Measurements from ENCODE around the gene PXDC1.
A peak's percentile ranks its signal among the peaks of the same experiment; 100 is the strongest.
"Not testable (repeated sequence)": the region's sequence is repeated elsewhere in the genome, so short reads cannot be mapped to it uniquely, and the experiment has no call there.

The PXDC1 gene

GRCh38 chr6:3762359-3762758 lies 10.8 kb upstream of the PXDC1 start:
- DNase-seq (ENCODE audit: low read depth): no peak

- no peak for DNase-seq (ENCODE audit: low read depth)
These were observed 10.4 kb upstream of the PXDC1 start for GRCh38 chr6:3761989-3762270.

- no peak for DNase-seq (ENCODE audit: low read depth)
These were observed 8.2 kb upstream of the PXDC1 start for GRCh38 chr6:3759646-3760232.

GRCh38 chr6:3758842-3759144 lies 7.3 kb upstream of the PXDC1 start:
- DNase-seq (ENCODE audit: low read depth): no peak

GRCh38 chr6:3757998-3758841 lies 6.7 kb upstream of the PXDC1 start:
- DNase-seq (ENCODE audit: low read depth): not testable (repeated sequence)

DNA sequence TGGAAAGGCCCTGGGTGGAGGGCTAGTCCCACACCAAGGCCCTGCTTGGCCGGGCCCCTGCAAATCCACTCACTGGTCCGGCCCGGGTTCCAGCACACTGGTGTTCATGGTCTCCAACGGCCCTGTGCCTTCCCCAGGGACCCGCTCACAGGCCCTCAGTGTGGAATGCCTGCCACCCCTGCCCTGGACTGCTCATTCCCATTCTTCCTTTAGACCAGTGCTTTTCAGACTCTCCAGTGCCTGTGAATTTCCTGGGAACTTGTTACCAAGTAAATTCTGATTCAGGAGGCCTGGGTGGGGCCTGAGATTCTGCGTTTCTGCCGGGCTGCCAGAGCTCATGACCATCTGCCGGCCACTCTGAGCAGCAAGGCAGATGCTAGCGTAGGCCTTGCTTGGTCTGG lies 5.7 kb upstream of the PXDC1 start:
- DNase-seq (ENCODE audit: low read depth): no peak

DNA sequence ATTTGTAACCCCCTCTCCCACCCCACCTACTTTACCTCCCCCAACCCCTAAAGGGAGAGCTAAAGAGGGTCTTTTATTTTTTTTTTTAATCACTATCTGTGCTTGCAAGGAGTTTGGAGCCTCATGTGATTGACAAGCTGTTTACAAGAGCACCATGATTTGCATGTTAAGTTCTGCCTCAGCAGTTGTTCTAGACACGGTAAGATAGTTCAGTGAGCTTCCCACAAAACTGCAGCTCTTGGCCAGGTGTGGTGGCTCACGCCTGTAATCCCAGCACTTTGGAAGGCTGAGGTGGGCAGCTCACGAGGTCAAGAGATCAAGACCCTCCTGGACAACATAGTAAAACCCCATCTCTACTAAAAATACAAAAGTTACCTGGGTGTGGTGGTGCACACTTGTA lies 5.0 kb upstream of the PXDC1 start:
- no peak for DNase-seq (ENCODE audit: low read depth)

DNA sequence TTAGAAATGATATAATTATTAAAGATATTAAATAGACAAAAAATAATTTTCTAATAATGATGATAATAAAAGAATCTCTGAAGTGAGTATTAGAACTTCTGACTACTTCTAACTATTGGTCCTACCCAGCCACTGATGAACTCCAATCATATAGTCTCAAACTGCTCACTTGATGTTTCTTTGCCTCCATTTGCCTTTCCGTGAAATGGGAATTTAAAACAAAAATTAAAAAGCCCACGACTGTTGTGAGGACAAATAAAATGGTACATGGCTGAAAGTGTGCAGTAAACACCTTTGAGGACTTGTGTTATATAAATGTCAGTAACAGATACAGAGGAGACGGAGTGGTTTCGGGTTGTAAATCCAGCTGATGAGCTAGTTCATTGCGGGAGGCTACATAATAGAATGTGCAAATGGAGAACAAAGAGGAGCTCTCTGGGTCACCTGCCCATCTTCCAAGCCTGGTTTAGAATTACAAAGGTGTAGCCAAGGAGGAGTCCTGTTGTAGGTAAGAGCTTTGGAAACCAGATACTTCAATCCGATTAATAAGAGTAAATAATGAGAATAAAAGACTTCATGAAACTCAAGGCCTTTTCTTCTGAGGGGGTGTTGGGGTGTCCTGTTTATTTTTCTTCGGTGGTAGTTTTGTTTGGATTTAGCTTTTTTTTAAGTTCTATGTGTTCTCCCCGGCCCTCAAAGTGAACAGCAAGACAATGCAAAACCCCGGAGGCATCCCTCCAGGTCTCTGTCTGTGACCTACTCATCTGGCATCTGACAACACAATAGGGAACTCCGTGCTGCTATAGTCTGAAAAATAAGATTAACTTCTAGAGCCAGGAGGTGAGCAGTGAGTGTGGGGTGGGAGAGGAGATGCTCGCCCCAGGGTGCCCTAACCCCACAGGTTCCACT lies 4.4 kb upstream of the PXDC1 start:
- no peak for DNase-seq (ENCODE audit: low read depth)

DNA sequence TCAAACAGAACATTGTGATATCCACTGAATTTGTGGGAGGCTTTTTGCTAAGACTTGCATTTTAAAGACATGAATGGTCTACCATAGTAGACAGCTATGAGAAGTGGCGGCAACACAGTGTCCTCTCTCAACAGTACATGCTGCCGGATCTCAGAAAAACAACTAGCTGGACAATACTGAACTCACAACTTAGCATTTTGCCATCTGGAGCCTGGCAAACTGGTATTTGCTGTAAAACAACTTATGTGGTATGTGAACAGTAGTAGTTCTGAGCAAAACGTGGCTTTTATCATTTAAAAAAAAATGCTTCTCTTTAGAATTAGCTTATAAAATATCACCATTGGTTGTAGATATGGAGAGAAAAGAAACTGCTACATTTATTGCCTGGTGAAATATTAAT lies 3.3 kb upstream of the PXDC1 start:
- DNase-seq (ENCODE audit: low read depth): no peak

DNA sequence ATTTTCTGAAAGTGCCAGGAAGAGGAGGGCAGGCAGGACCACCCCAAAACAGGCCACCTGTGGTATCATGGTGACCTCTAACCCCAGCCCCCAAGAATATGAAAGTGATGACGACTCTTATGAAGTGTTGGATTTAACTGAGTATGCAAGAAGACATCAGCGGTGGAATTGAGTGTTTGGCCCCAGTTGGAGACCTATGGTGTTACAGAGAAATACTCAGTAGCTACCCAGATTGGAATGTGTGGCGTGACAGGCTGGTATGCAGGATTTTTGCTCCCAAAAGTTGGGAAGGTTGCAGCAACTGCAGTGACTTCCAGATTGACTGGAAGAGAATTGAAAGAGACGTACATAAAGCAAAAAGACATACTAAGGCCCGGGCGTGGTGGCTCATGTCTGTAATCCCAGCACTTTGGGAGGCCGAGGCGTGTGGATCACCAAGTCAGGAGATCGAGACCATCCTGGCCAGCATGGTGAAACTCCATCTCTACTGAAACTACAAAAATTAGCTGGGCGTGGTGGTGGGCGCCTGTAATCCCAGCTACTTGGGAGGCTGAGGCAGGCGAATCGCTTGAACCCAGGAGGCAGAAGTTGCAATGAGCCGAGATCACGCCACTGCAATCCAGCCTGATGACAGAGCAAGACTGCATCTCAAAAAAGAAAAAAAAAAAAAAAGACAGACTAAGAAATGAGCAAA lies 2.7 kb upstream of the PXDC1 start:
- not testable (repeated sequence) for DNase-seq (ENCODE audit: low read depth)

DNA sequence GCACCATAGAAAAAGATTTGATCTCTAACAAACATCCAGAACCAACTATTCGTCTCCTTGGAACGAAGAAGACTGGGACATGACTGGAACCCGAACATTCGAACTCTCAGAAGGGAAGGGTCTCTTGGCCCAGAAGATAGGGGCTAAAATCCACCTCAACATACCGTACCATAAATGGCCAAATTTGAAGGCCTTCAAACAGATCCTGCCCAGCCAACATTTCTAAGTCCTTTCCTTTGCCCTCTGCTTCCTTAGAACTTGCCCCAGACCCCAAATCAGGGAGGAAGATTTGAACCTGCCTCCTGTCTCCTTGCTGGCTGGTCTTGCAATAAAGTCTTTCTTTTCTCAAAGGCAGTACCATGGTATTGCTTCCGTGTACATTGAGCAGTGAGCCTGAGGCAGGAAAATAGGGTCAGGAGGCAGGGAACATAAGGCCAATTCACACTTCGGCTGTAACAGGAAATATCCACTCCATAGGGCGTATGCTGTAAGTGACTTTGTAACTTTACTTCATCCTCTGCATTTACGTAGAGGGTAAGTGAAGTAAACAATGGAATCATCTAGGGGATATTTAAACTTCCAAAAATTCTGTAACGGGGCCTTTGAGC lies 1.8 kb upstream of the PXDC1 start:
- no peak for DNase-seq (ENCODE audit: low read depth)

GRCh38 chr6:3752531-3753227 lies 1.2 kb upstream of the PXDC1 start:
- no peak for DNase-seq (ENCODE audit: low read depth)

GRCh38 chr6:3751730-3752530 lies 417 bp upstream of the PXDC1 start:
- DNase-seq (ENCODE audit: low read depth): peak; percentile 57

- no peak for DNase-seq (ENCODE audit: low read depth)
These were observed 1.0 kb downstream of the PXDC1 start for GRCh38 chr6:3750317-3751076.

DNA sequence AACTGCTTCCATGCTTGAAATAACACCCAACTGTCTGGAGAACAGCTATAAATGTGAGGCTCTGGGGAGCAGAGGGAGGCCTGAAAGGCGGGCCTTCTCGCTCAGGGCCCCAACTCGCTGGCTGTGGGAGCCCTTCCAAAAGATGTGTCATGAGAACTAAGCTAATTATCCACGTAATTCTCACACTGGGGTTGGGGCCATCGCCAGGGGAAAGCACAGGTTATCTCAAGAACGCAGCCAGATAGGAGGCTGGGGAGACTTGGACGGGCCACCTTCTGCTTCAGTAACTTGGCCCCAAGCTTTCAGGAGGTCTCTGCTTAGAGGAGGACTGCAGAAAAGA lies 1.6 kb downstream of the PXDC1 start:
- DNase-seq (ENCODE audit: low read depth): no peak

DNA sequence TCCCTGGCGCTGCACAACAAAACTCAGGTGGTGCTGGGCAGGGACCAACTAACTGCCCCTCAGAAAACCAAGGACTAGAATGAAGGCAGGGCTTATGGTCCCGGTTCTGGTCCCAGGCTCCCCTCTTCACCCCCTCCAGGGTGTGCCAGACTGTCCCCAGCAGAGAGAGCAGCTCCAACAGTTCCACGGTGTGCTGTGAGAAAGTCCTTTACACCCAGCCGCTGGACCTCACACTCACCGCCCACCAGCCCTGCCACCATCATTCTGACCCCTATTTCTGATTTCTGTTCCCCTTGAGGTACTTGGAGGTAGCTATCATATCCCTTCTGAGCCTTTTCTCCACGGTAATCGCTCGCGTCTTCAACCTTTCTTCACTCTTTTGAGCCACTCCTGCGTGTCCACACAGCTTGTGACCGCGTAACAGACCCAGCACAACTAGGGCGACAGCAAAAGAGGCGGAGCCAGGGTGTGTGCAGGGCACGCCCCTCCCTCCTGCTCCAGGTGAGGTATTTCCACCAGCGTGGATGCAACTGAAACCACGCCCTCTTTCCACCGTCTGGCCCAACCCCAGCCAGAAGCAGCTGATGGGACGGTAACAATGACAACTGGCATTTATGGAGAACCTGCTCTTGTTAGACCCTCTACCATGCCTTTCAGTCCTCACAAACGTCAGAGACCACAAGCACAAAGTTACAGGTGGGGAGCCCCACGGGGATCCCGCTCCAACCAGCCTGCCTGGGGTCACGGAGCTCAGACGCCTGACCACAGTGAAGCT lies 2.3 kb downstream of the PXDC1 start:
- DNase-seq (ENCODE audit: low read depth): no peak

DNA sequence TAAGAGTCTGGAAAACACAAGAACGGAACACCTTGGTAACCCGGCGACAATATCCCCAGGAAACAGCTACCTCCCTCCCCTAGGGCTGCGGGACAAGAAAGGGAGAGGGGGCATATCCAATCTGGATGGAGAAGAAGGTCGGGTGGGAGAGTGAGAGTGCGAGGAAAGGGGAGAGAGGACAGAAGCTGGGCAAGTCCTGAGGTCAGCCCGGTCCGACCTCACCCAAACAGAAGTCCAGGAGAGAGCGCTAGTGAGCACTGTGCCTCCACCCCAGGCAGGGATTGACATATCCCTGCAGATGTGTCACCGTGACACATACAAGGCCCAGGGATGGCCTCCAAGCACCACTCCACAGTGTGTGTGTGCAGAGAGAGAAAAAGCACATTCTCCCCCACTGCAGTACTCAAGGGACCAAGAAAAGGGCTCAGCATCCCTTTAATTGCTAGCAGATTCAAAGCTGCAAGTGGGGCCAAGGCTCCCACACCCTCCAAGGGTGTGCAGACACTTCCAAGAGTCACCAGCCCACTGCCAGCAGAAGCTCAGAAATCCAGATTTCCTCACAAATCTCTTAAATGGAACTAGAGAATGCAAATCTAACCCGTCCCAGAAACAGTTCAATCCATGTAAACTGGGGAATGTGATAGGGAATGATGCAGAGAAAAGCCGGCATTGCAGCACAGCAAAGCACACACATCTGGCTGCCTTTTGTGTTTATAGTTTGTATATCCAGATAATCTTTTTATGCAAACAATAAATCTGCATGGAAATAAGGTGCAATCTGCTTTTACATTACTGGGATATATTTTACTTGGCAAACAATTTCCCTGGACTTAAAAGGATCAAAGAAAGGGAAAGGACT lies 3.1 kb downstream of the PXDC1 start:
- DNase-seq (ENCODE audit: low read depth): no peak

DNA sequence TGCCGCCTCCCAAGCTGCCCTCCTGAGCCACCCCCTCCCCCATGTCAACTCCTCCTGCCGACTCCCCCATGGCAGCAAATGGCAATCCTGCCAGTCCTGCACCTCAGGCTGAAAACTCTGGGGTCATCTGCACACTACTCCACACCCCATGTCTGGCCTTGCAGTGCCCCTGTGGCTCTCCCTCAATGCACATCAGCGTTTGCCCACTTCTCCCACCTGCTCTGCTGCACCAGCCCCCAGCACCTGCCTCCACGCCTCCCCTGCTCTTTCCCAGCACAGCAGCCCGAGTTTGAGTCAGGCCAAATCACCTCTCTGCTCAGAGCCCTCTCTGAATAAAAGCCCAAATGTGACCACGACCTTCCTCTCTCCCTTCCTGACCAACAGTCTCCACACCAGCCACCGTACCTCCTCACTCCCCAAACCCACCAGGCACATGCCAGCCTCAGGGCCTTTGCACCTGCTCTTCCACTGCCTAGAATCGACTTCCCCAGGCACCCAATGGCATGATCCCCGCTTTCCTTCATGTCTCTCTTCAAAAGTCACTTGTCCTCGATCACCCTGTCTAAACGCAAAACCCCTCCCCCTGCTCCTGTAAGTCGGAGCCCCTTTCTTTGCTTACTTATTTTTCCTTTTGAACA lies 4.3 kb downstream of the PXDC1 start:
- no peak for DNase-seq (ENCODE audit: low read depth)

Measured in T-helper 22 cell (primary cell).